NCI-H82 treated with DMSO at 0.1 percent for 48 hours (cell line): Measurements from ENCODE around the gene CD180.

ENCODE experiments used
- DNase-seq: peaks from one replicate; lab custom pipeline; 2025; ENCODE audit not compliant: unreplicated experiment; lab: John Stamatoyannopoulos, UW

The CD180 gene

GRCh38 chr5:67133217-67133616 is 63.4 kb downstream of the CD180 start:
- DNase-seq, result no peak

DNA sequence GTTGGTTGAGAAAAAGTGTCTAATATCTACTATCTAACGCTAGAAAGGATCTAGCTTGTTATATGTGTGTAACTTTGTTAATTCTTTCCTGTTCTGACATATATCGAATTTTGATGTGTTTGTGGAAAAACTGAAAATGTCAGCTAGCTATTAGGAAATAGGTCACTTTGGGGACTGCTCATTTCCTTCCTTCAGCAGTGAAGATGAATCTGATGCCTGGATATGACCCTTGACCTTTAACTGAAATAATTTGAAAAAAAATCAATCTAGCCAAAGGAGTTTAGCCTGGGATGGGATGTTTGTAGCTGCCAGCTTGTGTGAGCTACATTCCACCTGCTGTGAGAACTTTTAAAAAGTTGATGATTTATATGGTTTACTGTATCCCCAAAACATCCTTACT is 66.8 kb downstream of the CD180 start:
- DNase-seq, result no peak
